A673 (cell line): ENCODE data around the gene CLCNKA. TPM values are rescaled to one million over a fixed set of nuclear protein-coding genes. Genes with fewer than 3 reads are reported as not detected.

Source experiments
- BruUV-seq: library from RNA; stranded (reverse); fragments of 400-500 nt; replicated peaks from 2 replicates; lab custom pipeline; 2021; lab: Mats Ljungman, UMichigan
- CTCF ChIA-PET: fragments of 300-600 bp; sonication (Branson Sonifier 250); formaldehyde crosslinking; loops from one replicate; lab custom pipeline; 2022; ENCODE audit warnings: antibody characterized with exemption; lab: Charles Lee
- POLR2A ChIA-PET: fragments of 300-600 bp; sonication (Branson Sonifier 250); formaldehyde crosslinking; loops from one replicate; lab custom pipeline; 2022; ENCODE audit warnings: antibody characterized with exemption; ENCODE audit not compliant: low non-redundant PET; lab: Charles Lee
- DNase-seq: peaks from one replicate; pipeline ENCODE4 v3.0.0-alpha.2; 2015; ENCODE audit warnings: low spot score
- H3K27ac ChIP-seq: fragments of 200-600 bp; sonication (generic); 2 replicates; pipeline ENCODE4 v1.5.1; 2016; ENCODE audit warnings: mixed run types, low read depth, mild to moderate bottlenecking, mixed read lengths, antibody characterized with exemption, low read length; ENCODE audit not compliant: poor library complexity, severe bottlenecking
- H3K27me3 ChIP-seq: fragments of 200-600 bp; sonication (generic); replicated peaks from 2 replicates; pipeline ENCODE4 v1.6.1; 2017; ENCODE audit warnings: mixed run types, low read depth, mild to moderate bottlenecking, mixed read lengths, antibody characterized with exemption, low read length; ENCODE audit not compliant: insufficient read depth, poor library complexity
- H3K36me3 ChIP-seq: fragments of 200-600 bp; sonication (generic); 2 replicates; pipeline ENCODE4 v1.6.1; 2016; ENCODE audit warnings: mixed run types, mild to moderate bottlenecking, mixed read lengths, antibody characterized with exemption, low read length; ENCODE audit not compliant: insufficient read depth, poor library complexity, severe bottlenecking
- H3K4me1 ChIP-seq: fragments of 200-600 bp; sonication (generic); 2 replicates; pipeline ENCODE4 v1.6.1; 2017; ENCODE audit warnings: mixed run types, mild to moderate bottlenecking, mixed read lengths, antibody characterized with exemption, low read length; ENCODE audit not compliant: insufficient read depth, poor library complexity, severe bottlenecking
- H3K4me3 ChIP-seq: fragments of 200-600 bp; sonication (generic); 2 replicates; pipeline ENCODE4 v1.5.1; 2016; ENCODE audit warnings: low read depth, mixed run types, mild to moderate bottlenecking, mixed read lengths, low read length; ENCODE audit not compliant: poor library complexity, severe bottlenecking
- H3K9me3 ChIP-seq: fragments of 200-600 bp; sonication (generic); 2 replicates; pipeline ENCODE4 v1.6.1; 2016; ENCODE audit warnings: mixed run types, low read depth, mild to moderate bottlenecking, mixed read lengths, antibody characterized with exemption, low read length; ENCODE audit not compliant: poor library complexity, severe bottlenecking
- EZH2 ChIP-seq: fragments of 200-600 bp; sonication (generic); IDR thresholded peaks from 2 replicates; pipeline ENCODE4 v1.6.1; 2017; ENCODE audit warnings: borderline replicate concordance, low read depth, mild to moderate bottlenecking, mixed read lengths, antibody characterized with exemption, low read length; ENCODE audit not compliant: poor library complexity, severe bottlenecking
- intact Hi-C: fragments of 100-400 bp; cut with micrococcal nuclease; formaldehyde crosslinking; loops from one replicate; pipeline ENCODE4 v1.10.0; 2022; ENCODE audit not compliant: unreplicated experiment
- total RNA-seq: library from RNA; stranded (reverse); gene quantifications from 2 replicates; pipeline ENCODE4 v1.2.3, GENCODE V29; 2021
- TF ChIP-seq, protein P1 (sequence below): fragments of 300-800, 200-600 bp; sonication (generic); conservative IDR thresholded peaks from 2 replicates; pipeline ENCODE4 v1.5.1; 2017; ENCODE audit warnings: low read depth, mild to moderate bottlenecking, antibody characterized with exemption, low read length, moderate library complexity, mixed read lengths

CLCNKA gene
- total RNA-seq, 1 experiment from 2014 or later, result not detected

DNA sequence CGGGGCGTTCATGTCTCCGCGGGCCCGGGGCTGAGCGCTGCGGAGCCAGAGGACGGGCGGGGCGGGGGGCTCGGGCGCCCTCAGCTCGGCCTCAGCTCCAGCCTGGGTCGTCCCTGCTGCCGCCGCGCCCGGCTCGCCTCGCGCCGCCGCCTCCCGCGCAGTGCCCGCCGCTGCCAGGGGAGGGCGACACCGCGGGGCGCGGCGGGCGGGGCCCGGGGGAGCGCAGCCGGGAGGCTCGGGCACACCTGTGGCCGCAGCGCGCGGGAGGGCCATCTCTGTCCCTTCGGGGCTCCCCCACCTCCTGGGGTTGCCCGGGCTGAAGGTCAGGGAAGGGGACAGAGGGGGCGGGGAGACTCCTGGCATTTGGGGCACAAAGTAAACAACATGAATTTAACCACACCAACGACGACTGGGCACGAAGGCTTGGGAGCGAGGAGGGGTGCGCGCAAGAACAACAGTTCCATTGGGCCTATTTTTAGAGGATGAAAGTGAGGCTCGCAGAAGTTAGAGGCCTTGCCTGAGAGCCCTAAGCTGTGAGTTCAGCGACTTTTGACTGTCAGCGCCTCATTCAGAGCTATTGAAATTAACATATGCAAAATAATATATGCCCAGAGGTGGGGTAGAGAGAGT is 51.8 kb downstream of the CLCNKA start, which contains the start of gene FAM131C:
TSS of gene FAM131C (minus strand) at position 162 of the 630 bp plus-strand sequence. CDS start 209 bp downstream, outside the sequence.
- intact Hi-C loops, result no loop called here
- peak; percentile 47 for DNase-seq
- H3K9me3 ChIP-seq, result no peaks in the 10 kb centered on the region
- H3K27me3 ChIP-seq, result no peaks in the 10 kb centered on the region
- H3K4me3 ChIP-seq, result peak within 1 kb of the TSS; percentile 53
- no TSS peak for BruUV-seq
- no peaks in the 10 kb centered on the region for H3K4me1 ChIP-seq
- CTCF ChIA-PET, result interaction anchor here (0.5 to 1.5 kb wide), 4 partner anchors 9 to 175 kb away, joined by 3 to 5 read pairs (median 4); no protein-coding TSS in a partner anchor
- TF ChIP-seq, protein P1, sequence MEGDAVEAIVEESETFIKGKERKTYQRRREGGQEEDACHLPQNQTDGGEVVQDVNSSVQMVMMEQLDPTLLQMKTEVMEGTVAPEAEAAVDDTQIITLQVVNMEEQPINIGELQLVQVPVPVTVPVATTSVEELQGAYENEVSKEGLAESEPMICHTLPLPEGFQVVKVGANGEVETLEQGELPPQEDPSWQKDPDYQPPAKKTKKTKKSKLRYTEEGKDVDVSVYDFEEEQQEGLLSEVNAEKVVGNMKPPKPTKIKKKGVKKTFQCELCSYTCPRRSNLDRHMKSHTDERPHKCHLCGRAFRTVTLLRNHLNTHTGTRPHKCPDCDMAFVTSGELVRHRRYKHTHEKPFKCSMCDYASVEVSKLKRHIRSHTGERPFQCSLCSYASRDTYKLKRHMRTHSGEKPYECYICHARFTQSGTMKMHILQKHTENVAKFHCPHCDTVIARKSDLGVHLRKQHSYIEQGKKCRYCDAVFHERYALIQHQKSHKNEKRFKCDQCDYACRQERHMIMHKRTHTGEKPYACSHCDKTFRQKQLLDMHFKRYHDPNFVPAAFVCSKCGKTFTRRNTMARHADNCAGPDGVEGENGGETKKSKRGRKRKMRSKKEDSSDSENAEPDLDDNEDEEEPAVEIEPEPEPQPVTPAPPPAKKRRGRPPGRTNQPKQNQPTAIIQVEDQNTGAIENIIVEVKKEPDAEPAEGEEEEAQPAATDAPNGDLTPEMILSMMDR, result no peak; the same call in 1 of the 2 replicates
- TF ChIP-seq EZH2, result no peak
- H3K36me3 ChIP-seq, result no peaks in the 10 kb centered on the region
- POLR2A ChIA-PET, result interaction anchor here (0.6 kb wide), 1 partner anchor 15 kb away, joined by 3 read pairs; no protein-coding TSS in a partner anchor
- no peak within 1 kb of the TSS for H3K27ac ChIP-seq

DNA sequence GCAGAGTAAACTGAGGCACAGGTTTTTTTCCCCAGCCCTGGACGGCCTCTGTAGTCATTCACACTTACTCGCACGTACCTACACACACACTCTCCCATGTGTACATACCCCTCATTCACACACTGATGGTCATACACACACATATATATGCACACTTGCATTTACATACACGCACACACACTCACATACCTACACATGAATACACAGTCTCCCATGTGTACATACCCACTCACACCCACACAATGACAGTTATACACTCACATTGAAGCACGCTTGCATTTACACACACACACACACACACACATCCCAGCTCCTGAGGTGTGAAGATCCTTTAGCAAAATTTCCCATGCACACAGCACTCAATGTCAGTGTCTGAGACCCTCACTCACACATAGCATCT is 52.4 kb downstream of the CLCNKA start:
- Histone ChIP-seq H3K4me3 (no peak overlapping the region), H3K4me1 (no peaks in the 10 kb centered on the region), H3K36me3 (no peaks in the 10 kb centered on the region), H3K27ac (no peak overlapping the region), H3K27me3 (no peaks in the 10 kb centered on the region), H3K9me3 (no peaks in the 10 kb centered on the region)
- BruUV-seq, result no TSS peak
- no peak for DNase-seq
- CTCF ChIA-PET, result interaction anchor here (1.5 kb wide), 1 partner anchor 8 kb away, joined by 5 read pairs; no protein-coding TSS in a partner anchor
- TF ChIP-seq, protein P1, result no peak
- TF ChIP-seq EZH2, result no peak
- intact Hi-C loops, result no loop called here
- POLR2A ChIA-PET, result interaction anchor here (0.6 kb wide), 1 partner anchor 16 kb away, joined by 3 read pairs; no protein-coding TSS in a partner anchor

DNA sequence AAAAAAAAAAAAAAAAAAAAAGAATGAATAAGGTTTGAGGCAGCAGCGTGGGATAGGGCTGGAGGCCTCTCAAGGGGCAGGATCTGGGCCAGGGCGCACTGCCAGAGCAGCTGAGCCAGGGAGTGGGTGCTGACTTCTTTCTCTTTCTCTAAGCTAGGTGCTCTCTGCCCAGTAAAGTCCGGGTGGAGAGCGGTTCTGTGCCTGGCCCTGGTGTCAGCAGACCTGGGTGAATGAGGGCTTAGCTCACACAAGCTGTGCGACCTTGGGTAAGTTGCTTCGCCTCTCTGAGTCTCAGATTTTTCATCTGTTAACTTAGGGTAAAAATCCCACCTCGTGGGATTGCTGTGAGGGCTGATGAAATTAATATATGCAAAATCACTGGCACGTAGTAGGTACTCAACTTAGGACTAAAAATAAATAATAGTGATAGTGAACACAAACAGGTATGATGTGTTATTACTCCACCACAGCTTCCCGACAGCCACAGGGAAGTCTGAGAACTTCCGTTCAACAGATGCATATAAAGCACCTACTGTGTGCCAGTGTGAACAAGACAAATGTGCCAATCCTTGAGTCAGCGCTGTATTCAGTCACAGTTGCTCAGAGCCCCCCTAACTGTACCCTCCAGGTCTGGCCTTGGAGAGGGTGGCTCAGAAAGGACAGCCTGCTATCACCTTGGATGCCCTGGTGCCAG is 53.6 kb downstream of the CLCNKA start:
- TF ChIP-seq, protein P1, result no peak
- intact Hi-C loops, result no loop called here
- Histone ChIP-seq H3K27me3 (no peaks in the 10 kb centered on the region), H3K36me3 (no peaks in the 10 kb centered on the region), H3K4me1 (no peaks in the 10 kb centered on the region), H3K9me3 (no peaks in the 10 kb centered on the region), H3K4me3 (no peak overlapping the region), H3K27ac (no peak overlapping the region)
- POLR2A ChIA-PET, result no interaction called here
- CTCF ChIA-PET, result no interaction called here
- no TSS peak for BruUV-seq
- no peak for DNase-seq
